B cell (primary cell): ENCODE results near the gene IL31. TPM values are rescaled to one million over a fixed set of nuclear protein-coding genes. Genes with fewer than 3 reads are reported as not detected.

Source experiments
- ATAC-seq: fragments of 200-7000 bp; cut with Tn5 transposase; one replicate; pipeline ENCODE4 v1.10.0; 2021; ENCODE audit warnings: low read depth, mild to moderate bottlenecking, moderate number of reproducible peaks, moderate library complexity
- CTCF ChIA-PET: fragments of 350-600 bp; sonication (Branson Sonifier 250); formaldehyde crosslinking; loops from one replicate; lab custom pipeline; 2021; ENCODE audit warnings: antibody characterized with exemption, inconsistent platforms; lab: Charles Lee
- POLR2A ChIA-PET: fragments of 350-600 bp; sonication (Branson Sonifier 250); formaldehyde crosslinking; loops from one replicate; lab custom pipeline; 2021; ENCODE audit warnings: antibody characterized with exemption; lab: Charles Lee
- DNase-seq: peaks from one replicate; pipeline ENCODE4 v3.0.0; 2013
- H2AFZ ChIP-seq: 2 replicates; pipeline ENCODE4 v1.6.1; 2012; ENCODE audit warnings: mild to moderate bottlenecking, low read depth, low read length; ENCODE audit not compliant: insufficient read depth, poor library complexity, severe bottlenecking
- H3K27ac ChIP-seq, 2 donors: 1 replicate in 1 of 2; 2 replicates in 1 of 2; pipeline ENCODE4 v1.5.1; 2012 to 2013; ENCODE audit warnings: low read length in 2 of 2, mild to moderate bottlenecking in 2 of 2, moderate library complexity in 1 of 2
- H3K27me3 ChIP-seq, 4 experiments: fragments of 200-600 bp in 1 of 4; sonication (generic) in 1 of 4; replicated peaks in 1 of 4; 1 replicate in 2 of 4; 2 replicates in 2 of 4; pipeline versions ENCODE4 v1.6.1 to v1.7.0; 2013 to 2016; ENCODE audit warnings: low read length in 3 of 4, mild to moderate bottlenecking in 2 of 4, mixed read lengths in 1 of 4, moderate library complexity in 1 of 4; ENCODE audit not compliant: insufficient read depth in 4 of 4, control insufficient read depth in 3 of 4; ENCODE audit errors: control extremely low read depth in 1 of 4
- H3K36me3 ChIP-seq, 2 experiments: replicated peaks in 1 of 2; 1 replicate in 1 of 2; 2 replicates in 1 of 2; pipeline versions ENCODE4 v1.6.1 to v1.7.1; 2013; ENCODE audit warnings: low read length in 1 of 2; ENCODE audit not compliant: insufficient read depth in 2 of 2, control insufficient read depth in 1 of 2; ENCODE audit errors: control extremely low read depth in 1 of 2, extremely low read depth in 1 of 2
- H3K4me1 ChIP-seq, 2 donors: fragments of 200-600 bp in 1 of 2; sonication (generic) in 1 of 2; 1 replicate in 1 of 2; 2 replicates in 1 of 2; pipeline versions ENCODE4 v1.5.1 to v1.6.1; 2013 to 2017; ENCODE audit warnings: low read length in 2 of 2; ENCODE audit not compliant: control insufficient read depth in 2 of 2, insufficient read depth in 2 of 2
- H3K4me2 ChIP-seq: replicated peaks from 2 replicates; pipeline ENCODE3; 2012; ENCODE audit warnings: mild to moderate bottlenecking, low read depth, low read length; ENCODE audit not compliant: poor library complexity, severe bottlenecking
- H3K4me3 ChIP-seq, 5 experiments: fragments of 200-600 bp in 1 of 5; sonication (generic) in 1 of 5; 1 replicate in 3 of 5; 2 replicates in 2 of 5; pipeline versions ENCODE4 v1.5.1 to v1.7.0; 2011 to 2016; ENCODE audit warnings: low read length in 4 of 5, mild to moderate bottlenecking in 4 of 5, low read depth in 2 of 5, control low read depth in 1 of 5, moderate library complexity in 1 of 5; ENCODE audit not compliant: insufficient read depth in 1 of 5; ENCODE audit errors: control extremely low read depth in 1 of 5, extremely low read depth in 1 of 5
- H3K79me2 ChIP-seq: fragments of 200-600 bp; sonication (generic); one replicate; pipeline ENCODE4 v1.6.0; 2016; ENCODE audit warnings: low read length; ENCODE audit not compliant: control insufficient read depth, insufficient read depth
- H3K9ac ChIP-seq: fragments of 200-600 bp; sonication (generic); 2 replicates; pipeline ENCODE4 v1.6.1; 2017; ENCODE audit warnings: mild to moderate bottlenecking, low read length, moderate library complexity
- H3K9me3 ChIP-seq, 3 donors: one replicate each; pipeline versions ENCODE4 v1.6.1 to v1.7.1; 2013; ENCODE audit warnings: low read length in 2 of 3; ENCODE audit not compliant: control insufficient read depth in 2 of 3, insufficient read depth in 1 of 3; ENCODE audit errors: control extremely low read depth in 1 of 3
- H4K20me1 ChIP-seq: 2 replicates; pipeline ENCODE4 v1.6.0; 2012; ENCODE audit warnings: mild to moderate bottlenecking, low read length; ENCODE audit not compliant: insufficient read depth, control insufficient read depth, poor library complexity, severe bottlenecking
- H3K27ac Mint-ChIP-seq: one replicate; pipeline ENCODE4 v1.8.0; 2021; ENCODE audit warnings: mixed read lengths
- H3K27me3 Mint-ChIP-seq: one replicate; pipeline ENCODE4 v1.8.0; 2021; ENCODE audit warnings: mixed read lengths
- H3K4me1 Mint-ChIP-seq: one replicate; pipeline ENCODE4 v1.8.0; 2021; ENCODE audit warnings: mixed read lengths
- H3K4me3 Mint-ChIP-seq: one replicate; pipeline ENCODE4 v1.8.0; 2021; ENCODE audit warnings: mixed read lengths
- H3K9me3 Mint-ChIP-seq: one replicate; pipeline ENCODE4 v1.8.0; 2022; ENCODE audit warnings: mixed read lengths; ENCODE audit not compliant: insufficient read depth
- EZH2 ChIP-seq: IDR thresholded peaks from 2 replicates; pipeline ENCODE4 v1.6.1; 2012; ENCODE audit warnings: borderline replicate concordance, low read depth, mild to moderate bottlenecking, moderate library complexity, low read length; ENCODE audit not compliant: insufficient read depth, poor library complexity, severe bottlenecking
- WGBS: methylation state at CpG from one replicate; pipeline ENCODE4 v1.1.5; 2013; ENCODE audit warnings: missing lambda C conversion rate; ENCODE audit not compliant: insufficient coverage; 5-methylcytosine and 5-hydroxymethylcytosine counted together
- intact Hi-C: fragments of 100-400 bp; cut with micrococcal nuclease; formaldehyde crosslinking; loops from one replicate; pipeline ENCODE4 v1.10.0; 2022
- polyA plus RNA-seq: library from polyadenylated mRNA; depleted of rRNA; stranded (reverse); fragments of >200 nt; gene quantifications from 2 replicates; pipeline ENCODE4 v1.2.3, GENCODE V29; 2012
- total RNA-seq, 2 donors: library from RNA; stranded (reverse); fragments of 120-200 nt in 1 of 2; gene quantifications; 1 replicate in 1 of 2; 2 replicates in 1 of 2; pipeline versions ENCODE4 v1.2.3 to v1.2.4, GENCODE V29; 2013 to 2022
- TF ChIP-seq, protein P1 (sequence below): fragments of 200-600 bp; IDR thresholded peaks from one replicate; pipeline ENCODE4 v1.8.0; 2022; ENCODE audit warnings: antibody characterized with exemption, mild to moderate bottlenecking

The IL31 gene
- total and polyA plus RNA-seq, 2 donors (not counting 1 experiment from before 2014, with no cell fraction given), result not detected

- Histone ChIP-seq H3K4me1 (no peaks in the 10 kb centered on the region), H3K4me3 (no peak overlapping the region), H3K27me3 (no peaks in the 10 kb centered on the region), H3K36me3 (peaks cover 0 to 46% of the 10 kb centered on the region in 2 experiments), H3K27ac (no peak overlapping the region), H3K9me3 (no peaks in the 10 kb centered on the region), H4K20me1 (no peaks in the 10 kb centered on the region), H3K79me2 (no peaks in the 10 kb centered on the region), H3K9ac (no peak overlapping the region), H3K4me2 (no peak overlapping the region), H2AFZ (no peak overlapping the region)
- ATAC-seq (no peak), DNase-seq (no peak)
- H3K4me1 Mint-ChIP-seq, result no peaks in the 10 kb centered on the region
- 92% methylated on average over 14 of the region's 19 CpGs for WGBS
- intact Hi-C loops, result no loop called here
- TF ChIP-seq, protein P1, sequence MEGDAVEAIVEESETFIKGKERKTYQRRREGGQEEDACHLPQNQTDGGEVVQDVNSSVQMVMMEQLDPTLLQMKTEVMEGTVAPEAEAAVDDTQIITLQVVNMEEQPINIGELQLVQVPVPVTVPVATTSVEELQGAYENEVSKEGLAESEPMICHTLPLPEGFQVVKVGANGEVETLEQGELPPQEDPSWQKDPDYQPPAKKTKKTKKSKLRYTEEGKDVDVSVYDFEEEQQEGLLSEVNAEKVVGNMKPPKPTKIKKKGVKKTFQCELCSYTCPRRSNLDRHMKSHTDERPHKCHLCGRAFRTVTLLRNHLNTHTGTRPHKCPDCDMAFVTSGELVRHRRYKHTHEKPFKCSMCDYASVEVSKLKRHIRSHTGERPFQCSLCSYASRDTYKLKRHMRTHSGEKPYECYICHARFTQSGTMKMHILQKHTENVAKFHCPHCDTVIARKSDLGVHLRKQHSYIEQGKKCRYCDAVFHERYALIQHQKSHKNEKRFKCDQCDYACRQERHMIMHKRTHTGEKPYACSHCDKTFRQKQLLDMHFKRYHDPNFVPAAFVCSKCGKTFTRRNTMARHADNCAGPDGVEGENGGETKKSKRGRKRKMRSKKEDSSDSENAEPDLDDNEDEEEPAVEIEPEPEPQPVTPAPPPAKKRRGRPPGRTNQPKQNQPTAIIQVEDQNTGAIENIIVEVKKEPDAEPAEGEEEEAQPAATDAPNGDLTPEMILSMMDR, result no peak
- no peak for TF ChIP-seq EZH2
- ChIA-PET CTCF (no interaction called here), POLR2A (no interaction called here)
- H3K27ac Mint-ChIP-seq, result no peak overlapping the region
- no peaks in the 10 kb centered on the region for H3K27me3 Mint-ChIP-seq
- no peak overlapping the region for H3K4me3 Mint-ChIP-seq
- H3K9me3 Mint-ChIP-seq, result no peaks in the 10 kb centered on the region
These were observed 33.4 kb downstream of the IL31 start for GRCh38 chr12:122140467-122141257.

- H3K4me3 ChIP-seq, result no peak overlapping the region
- H3K9ac ChIP-seq, result no peak overlapping the region
- ChIA-PET CTCF (interaction anchor here (0.7 kb wide), 1 partner anchor 17 kb away, joined by 3 read pairs; no protein-coding TSS in a partner anchor), POLR2A (no interaction called here)
- H4K20me1 ChIP-seq, result no peaks in the 10 kb centered on the region
- ATAC-seq, result no peak
- no peak overlapping the region for H2AFZ ChIP-seq
- peaks cover 0 to 53% of the 10 kb centered on the region in 2 experiments for H3K36me3 ChIP-seq
- no peak for DNase-seq
- TF ChIP-seq, protein P1, result no peak
- no peak for TF ChIP-seq EZH2
- no peaks in the 10 kb centered on the region for H3K27me3 Mint-ChIP-seq
- H3K27ac Mint-ChIP-seq, result no peak overlapping the region
- no peaks in the 10 kb centered on the region for H3K9me3 Mint-ChIP-seq
- H3K79me2 ChIP-seq, result no peaks in the 10 kb centered on the region
- H3K4me3 Mint-ChIP-seq, result no peak overlapping the region
- no peaks in the 10 kb centered on the region for H3K9me3 ChIP-seq
- H3K4me2 ChIP-seq, result no peak overlapping the region
- no peak overlapping the region for H3K27ac ChIP-seq
- no peaks in the 10 kb centered on the region for H3K4me1 Mint-ChIP-seq
- intact Hi-C loops, result no loop called here
- 100% methylated on average over 7 of the region's 8 CpGs for WGBS
- H3K4me1 ChIP-seq, result no peaks in the 10 kb centered on the region
- no peaks in the 10 kb centered on the region for H3K27me3 ChIP-seq
These were observed 34.1 kb downstream of the IL31 start for GRCh38 chr12:122139941-122140340.
